ENCODE measurements around the gene PDCD4.
"Not testable (repeated sequence)": the region's sequence is repeated elsewhere in the genome, so short reads cannot be mapped to it uniquely, and the experiment has no call there.

The PDCD4 gene

GRCh38 chr10:110887560-110887959 lies 15.8 kb downstream of the PDCD4 start:
- no peak for DNase-seq

DNA sequence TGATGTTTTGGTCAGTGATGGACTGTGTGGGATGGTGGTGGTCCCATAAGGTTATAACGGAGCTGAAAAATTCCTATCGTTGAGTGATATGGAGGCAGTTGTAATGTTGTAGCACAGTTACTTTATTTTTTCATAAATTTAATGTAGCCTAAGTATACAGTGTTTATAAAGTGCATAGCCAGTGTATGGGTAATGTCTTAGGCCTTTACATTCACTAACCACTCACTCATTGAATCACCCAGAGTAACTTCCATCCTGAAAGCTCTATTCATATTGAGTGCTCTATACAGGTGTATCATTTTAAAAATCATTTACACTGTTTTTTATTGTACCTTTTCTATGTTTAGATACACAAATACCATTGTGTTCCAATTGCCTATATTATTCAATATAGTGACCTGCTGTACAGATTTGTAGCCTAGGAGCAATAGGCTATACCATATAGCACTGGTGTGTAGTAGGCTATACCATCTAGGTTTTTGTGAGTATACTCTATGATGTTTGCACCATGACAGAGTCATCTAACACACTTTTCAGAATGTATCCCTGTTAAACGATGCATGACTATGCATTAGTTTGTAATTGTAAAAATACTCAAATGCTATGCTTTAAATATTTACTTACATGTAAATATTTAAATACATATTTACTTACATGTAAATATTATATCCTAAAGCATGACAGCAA lies 21.0 kb downstream of the PDCD4 start:
- DNase-seq = peak in 1 of 2 experiments; percentile 12

DNA sequence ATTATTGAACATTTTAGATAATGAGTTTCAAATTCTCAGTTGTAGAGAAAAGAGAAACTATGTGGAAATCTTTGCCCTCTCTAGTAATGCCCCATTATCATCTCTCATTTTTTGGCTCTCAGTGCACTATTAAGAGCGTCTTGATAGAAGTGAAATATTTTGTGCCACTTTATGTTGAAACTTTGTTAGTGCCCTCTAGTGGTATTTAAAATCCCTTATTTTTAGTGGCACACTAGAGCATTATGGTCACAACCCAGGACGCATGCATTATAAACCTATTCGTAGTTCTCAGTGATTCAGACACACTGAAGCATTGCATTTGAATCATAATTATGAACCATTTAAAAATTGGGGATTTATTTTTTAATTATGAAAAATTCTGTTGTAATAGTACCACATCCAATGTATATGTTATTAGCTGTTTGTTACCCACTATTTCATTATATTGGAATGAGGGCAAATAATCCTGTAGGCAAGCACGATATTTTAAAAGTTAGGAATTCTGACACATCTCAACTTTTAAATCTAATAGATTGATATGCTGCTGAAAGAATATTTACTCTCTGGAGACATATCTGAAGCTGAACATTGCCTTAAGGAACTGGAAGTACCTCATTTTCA lies 21.9 kb downstream of the PDCD4 start:
- peak; percentile 28 to 65 for DNase-seq

DNA sequence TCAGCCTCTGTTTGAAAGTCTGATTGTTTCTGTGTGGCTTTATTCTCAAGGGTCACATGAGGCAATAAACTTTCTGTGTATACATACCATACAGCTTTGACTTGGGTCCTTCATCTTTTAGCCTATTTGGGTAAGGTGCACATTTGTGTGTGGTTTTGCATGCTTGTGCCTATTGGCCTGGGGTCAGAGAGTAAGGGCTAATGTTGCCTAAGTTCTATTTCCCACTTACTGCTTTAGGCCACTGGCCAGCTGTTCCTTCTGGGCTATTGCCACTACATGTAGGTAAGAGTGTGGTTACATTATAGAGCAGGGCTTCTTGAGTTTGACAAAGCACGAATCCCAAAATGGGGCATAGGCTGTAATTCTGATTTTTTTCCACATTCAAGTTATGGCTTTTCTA lies 25.5 kb downstream of the PDCD4 start:
- no peak for DNase-seq

DNA sequence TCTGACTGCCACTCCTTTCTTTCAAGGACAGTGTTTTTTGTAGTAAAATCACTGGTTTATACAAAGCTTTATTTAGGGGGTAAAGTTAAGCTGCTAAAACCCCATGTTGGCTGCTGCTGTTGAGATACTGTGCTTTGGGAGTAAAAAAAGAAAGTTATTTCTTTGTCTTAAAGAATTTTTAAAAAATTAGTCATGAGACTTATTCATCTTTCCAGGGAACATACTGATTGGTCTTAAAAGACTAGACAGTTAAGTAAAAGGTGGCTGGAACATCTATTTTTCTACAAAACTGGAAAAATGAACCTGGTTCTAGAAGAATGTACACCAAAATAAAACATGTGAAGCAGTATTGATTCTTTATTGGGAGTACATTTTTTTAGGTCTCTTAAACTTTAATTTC lies 26.7 kb downstream of the PDCD4 start:
- no peak for DNase-seq

GRCh38 chr10:110900983-110901382 lies 29.3 kb downstream of the PDCD4 start:
- no peak for DNase-seq

DNA sequence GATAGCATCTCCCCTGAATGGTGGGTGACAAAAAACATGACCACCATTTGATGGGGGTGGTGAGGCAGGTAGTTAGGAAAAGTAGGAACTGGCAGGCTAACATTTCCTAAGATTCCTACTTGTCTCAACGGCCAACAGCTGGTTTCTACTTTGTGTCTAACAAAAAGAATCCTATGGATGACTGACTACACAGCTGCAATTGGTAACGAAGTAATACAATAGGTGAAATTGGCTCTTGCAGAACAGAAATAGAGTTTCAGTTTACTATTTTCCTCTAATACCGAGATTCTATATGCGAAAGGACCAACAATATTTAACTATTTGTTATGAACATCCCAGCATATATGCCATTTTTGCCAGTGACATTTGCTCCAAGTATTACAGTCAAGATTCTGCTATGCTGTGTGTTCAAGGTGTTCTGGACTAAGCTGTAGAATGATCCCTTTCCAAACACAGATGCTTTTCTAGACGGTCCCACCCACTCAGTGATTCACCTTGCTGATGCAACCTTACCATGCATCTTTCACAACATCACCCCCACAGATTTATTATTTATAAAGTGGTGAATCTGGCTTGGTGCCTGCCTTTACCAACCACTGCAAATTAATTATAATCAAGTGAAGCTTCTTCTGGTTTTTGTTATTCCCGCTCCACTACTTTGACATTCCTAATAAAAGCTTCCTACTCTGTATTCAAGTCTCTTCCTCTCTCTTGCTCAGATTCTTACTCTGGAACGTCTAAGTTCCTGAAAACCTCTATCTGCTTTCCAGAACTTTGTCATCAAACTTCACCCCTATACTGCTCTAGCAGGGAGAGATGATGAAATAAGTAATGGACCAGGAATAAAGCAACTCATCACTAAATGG lies 30.5 kb downstream of the PDCD4 start:
- DNase-seq = no peak

DNA sequence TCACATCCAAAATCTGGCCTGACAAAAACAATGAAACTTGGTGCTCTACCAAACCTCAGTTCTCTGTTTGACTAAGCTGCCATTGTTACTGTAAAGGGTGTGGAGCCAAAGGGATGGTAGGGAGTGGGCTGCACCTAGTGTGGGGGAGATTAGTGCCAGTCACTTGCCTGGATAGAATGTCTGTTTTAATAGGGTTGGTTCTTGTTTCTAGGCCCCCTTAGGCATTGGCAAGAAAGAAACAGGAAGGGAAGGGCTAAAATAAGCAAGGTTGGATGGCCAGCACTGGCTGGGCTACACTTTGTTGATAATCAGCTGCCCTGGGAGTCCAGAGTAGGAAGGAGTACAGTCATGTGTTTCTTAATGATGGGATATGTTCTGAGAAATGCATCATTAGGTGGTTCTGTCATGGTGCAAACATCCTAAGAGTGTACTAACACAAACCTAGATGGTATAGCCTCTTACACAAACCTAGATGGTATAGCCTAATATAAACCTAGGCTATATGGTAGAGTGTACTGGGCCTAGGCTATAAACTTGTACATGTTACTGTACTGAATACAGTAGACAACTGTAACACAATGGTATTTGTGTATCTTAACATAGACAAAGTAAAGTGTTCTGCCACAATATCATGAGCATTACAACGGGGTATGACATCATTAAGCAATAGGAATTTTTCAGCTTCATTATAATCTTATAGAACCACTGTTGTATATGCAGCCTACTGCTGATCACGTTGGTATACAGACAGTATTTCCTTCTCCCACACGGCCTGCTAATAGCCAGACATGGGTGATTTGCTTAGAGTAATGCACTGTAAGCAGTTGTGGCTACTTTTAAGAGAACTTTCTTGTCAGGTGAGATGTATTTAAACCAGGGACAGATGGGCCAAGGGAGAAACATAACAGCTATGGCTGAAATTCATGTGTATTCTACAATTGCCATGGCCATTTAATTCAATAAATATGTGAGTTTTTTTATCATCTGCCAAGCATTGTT lies 31.9 kb downstream of the PDCD4 start:
- no peak for DNase-seq

DNA sequence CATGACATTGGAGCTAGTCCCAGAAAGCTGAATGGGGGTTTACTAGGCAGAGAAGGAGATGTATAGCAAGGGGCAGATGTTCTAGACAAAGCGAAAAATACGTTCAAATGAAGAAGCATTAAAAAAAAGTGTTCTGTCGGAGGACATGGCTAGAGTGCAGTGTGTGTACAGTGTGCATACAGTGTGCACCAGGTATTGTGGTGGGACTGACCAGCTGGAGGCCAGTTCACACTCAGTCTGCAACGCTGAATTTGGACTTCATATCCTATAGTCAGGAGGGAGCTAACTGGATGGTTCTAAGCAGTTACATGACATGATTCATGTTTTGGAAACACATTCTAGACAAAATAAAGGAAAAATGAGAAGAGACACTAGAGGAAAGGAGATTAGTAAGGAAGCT lies 38.4 kb downstream of the PDCD4 start:
- DNase-seq = no peak

DNA sequence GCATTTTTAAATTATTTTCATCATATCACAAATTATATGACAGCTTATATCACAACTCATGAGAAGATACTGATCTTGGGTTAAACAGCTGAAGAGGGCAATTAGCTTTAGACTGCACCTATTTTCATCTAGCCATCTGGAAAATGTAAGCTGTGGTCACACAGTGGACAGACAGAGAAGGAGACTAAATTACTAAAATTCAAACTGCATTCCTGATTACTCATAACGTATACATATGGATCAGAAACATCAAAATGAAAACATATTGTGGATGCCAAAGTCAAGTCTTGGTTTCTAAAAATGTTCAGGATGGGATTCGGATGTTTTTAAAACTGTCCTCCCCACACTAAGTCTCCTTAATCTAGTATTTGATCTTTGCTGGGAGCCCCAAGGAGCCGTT lies 40.6 kb downstream of the PDCD4 start:
- no peak for DNase-seq

DNA sequence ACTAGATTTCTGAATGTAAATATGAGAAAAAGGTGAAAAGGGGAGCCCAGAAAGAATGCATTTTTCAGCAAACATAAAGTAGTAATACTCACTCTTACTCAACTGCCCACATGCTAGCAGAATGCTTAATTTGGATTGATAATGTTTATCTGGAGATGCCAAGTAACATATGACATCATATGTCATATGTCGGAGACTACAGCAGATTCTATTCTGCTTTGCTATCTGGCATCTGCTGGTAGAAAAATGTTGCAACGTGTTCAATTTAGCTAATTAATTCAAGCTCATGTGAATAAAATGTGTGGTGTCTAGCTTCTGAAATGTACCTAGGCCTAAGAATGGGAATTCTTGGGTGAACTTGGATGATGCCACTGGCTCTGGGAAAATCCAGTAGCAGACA lies 42.7 kb downstream of the PDCD4 start:
- DNase-seq = no peak

- no peak for DNase-seq
Observed at GRCh38 chr10:110915035-110915434, 43.3 kb downstream of the PDCD4 start.

GRCh38 chr10:110915600-110915999 lies 43.9 kb downstream of the PDCD4 start:
- not testable (repeated sequence) for DNase-seq

DNA sequence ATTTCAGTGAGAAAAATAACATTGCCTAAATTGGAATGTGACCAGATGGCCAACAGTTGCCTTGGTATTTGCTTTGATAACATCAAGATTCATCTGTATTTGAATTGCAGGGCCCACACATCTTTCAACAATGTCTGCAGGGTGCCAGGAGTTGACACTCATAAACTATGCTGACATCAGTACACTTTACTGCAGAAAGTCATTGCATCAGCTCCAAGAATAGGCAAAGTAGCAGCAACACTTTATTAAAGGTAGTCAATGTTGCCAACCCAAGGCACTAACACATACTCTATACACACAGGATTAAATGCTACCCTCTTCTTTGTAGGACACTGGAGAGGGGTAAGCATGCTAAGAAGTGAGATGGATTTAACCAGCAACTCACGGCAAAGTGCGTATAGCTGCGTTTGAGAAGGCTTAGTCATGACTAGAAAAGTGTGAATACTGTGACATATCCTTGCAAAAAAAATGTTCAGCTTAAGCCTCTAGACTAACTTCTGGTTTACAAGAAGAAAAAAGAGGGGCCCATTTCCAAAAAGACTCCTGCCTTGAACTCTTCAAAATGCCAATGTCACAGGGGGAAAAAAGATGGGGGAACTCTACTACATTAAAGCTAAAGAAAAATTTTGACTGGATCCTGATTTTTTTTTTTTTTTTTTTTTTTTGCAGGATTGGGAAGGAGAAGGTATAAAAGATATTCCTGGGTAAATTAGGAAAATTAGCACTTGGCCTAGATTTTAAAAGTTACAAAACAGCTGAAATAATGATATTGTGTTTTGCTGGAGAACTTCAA lies 45.0 kb downstream of the PDCD4 start:
- no peak for DNase-seq

- DNase-seq = peak in 1 of 2 experiments; percentile 89
Observed at GRCh38 chr10:110918269-110918642, 46.5 kb downstream of the PDCD4 start.

DNA sequence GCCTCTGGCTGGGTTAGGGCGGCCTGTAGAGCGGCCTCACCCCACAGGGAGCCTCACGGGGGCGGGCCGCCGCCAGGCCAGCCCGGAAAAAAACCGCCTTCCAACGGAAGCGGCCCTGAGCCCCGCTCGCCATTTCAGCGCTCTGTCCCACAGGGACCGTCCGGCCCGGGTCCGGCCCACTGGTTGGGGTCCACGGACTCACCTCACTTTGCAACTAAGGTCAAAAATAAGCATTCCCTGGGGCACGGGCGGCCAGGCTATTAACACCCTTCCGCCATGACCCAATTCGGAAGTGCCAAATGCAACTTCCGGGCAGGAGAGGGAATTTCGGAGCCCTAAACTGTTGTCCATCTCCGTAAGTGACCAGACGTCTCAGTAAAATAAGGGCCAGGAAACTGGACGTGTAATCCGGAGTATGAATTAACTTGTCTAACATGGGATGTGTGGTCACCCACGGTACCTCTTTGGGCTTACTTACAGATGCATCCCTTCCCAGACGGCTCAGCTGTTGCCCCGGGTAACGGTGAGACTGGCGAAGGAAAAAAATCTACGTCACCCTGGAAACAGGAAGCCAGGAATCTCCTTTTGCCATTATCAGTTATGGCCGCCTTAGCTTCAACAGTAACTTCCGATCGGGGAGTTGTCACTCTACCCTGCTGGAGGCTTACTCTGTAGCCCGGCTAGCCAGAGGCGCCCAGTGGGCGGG lies 47.1 kb downstream of the PDCD4 start, which contains the start of gene BBIP1:
Gene BBIP1, minus strand, starts transcription at position 538 of the 706 bp plus-strand sequence. CDS start 1,023 bp downstream, outside the sequence.
- peak in 1 of 2 experiments; percentile 98 for DNase-seq

DNA sequence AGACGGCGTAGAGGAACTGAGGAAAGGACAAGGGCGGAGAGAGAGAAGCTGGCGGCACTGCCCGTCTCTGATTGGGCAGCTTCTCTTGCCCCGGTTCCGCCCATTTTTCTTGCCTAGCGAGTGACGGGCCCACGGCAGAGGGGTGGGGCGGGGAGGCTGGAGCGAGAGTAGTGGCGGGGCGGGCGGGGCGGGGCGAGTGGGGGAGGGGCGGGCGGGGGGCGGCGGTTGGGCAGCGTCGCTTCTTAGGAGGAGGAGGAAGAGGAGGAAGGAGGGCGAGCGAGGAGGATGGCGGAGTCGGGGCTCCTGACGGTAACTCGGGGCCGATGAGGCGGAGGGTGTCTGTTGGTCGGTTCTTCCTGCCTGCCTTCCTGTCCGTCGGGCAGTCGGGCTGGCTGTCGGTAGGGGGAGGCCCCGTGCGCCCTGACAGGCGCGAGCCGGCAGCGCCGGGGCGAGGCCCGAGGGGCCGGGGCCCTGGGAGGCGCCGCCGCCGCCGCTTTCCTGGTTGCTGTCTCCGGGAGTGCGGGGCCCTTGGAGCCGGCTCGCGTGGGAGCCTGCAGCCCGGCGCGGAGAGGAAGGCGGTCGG lies 47.7 kb downstream of the PDCD4 start, which contains the start of gene SHOC2:
Gene SHOC2, plus strand, starts transcription at position 256 of the 583 bp plus-strand sequence. CDS start 44,755 bp downstream, outside the sequence.
- peak in 1 of 2 experiments; percentile 98 for DNase-seq

- DNase-seq = peak; percentile 46 to 74
Observed at GRCh38 chr10:110919971-110920881, 48.5 kb downstream of the PDCD4 start.

- DNase-seq = no peak
Observed at GRCh38 chr10:110923856-110924493, 52.2 kb downstream of the PDCD4 start.

Measured in NCI-H526 (cell line).